OCI-LY7 (cell line): ENCODE results near the gene FBXW8. TPM values are rescaled to one million over a fixed set of nuclear protein-coding genes. Genes with fewer than 3 reads are reported as not detected.

Experiments
- BruUV-seq: library from RNA; stranded (reverse); fragments of 400-500 nt; replicated peaks from 2 replicates; lab custom pipeline; 2021; lab: Mats Ljungman, UMichigan
- CTCF ChIA-PET: fragments of 300-600 bp; sonication (Branson Sonifier 250); formaldehyde crosslinking; loops from one replicate; lab custom pipeline; 2022; ENCODE audit warnings: antibody characterized with exemption; ENCODE audit not compliant: unreplicated experiment; lab: Charles Lee
- POLR2A ChIA-PET: fragments of 300-600 bp; sonication (Branson Sonifier 250); formaldehyde crosslinking; loops from one replicate; lab custom pipeline; 2022; ENCODE audit warnings: antibody characterized with exemption; lab: Charles Lee
- DNase-seq: peaks from one replicate; pipeline ENCODE4 v3.0.0-alpha.2; 2015; ENCODE audit warnings: low spot score
- H2AFZ ChIP-seq: fragments of 200-600 bp; sonication (generic), shearing (Covaris generic); 2 replicates; pipeline ENCODE4 v1.6.1; 2014; ENCODE audit warnings: mild to moderate bottlenecking, antibody characterized with exemption, low read length, moderate library complexity
- H3K27ac ChIP-seq: fragments of 200-600 bp; sonication (generic); 2 replicates; pipeline ENCODE4 v1.5.1; 2014; ENCODE audit warnings: mixed run types, low read depth, mild to moderate bottlenecking, moderate library complexity, low read length, inconsistent platforms; ENCODE audit not compliant: poor library complexity, severe bottlenecking
- H3K36me3 ChIP-seq: fragments of 200-600 bp; sonication (generic); 2 replicates; pipeline ENCODE4 v1.6.1; 2014; ENCODE audit warnings: mild to moderate bottlenecking, antibody characterized with exemption, low read length, moderate library complexity, mixed read lengths; ENCODE audit not compliant: insufficient read depth
- H3K4me1 ChIP-seq: fragments of 200-600 bp; sonication (generic); 2 replicates; pipeline ENCODE4 v1.5.1; 2014; ENCODE audit warnings: mild to moderate bottlenecking, low read length; ENCODE audit not compliant: insufficient read depth, poor library complexity, severe bottlenecking
- H3K4me2 ChIP-seq: fragments of 200-600 bp; sonication (generic); 2 replicates; pipeline ENCODE4 v1.6.1; 2014; ENCODE audit warnings: mild to moderate bottlenecking, low read length
- H3K4me3 ChIP-seq: fragments of 200-600 bp; sonication (generic); 2 replicates; pipeline ENCODE4 v1.5.1; 2014; ENCODE audit warnings: mild to moderate bottlenecking, low read depth, low read length; ENCODE audit not compliant: poor library complexity, severe bottlenecking
- H3K79me2 ChIP-seq: fragments of 200-600 bp; sonication (generic); 2 replicates; pipeline ENCODE4 v1.6.1; 2016; ENCODE audit warnings: low read depth, mild to moderate bottlenecking, low read length, moderate library complexity, mixed read lengths; ENCODE audit not compliant: insufficient read depth
- H3K9me2 ChIP-seq: fragments of 200-600 bp; sonication (generic); 2 replicates; pipeline ENCODE4 v1.6.1; 2016; ENCODE audit warnings: mild to moderate bottlenecking, low read length, mixed read lengths; ENCODE audit not compliant: insufficient read depth
- H3K9me3 ChIP-seq: fragments of 200-600 bp; sonication (generic); 2 replicates; pipeline ENCODE4 v1.6.1; 2014; ENCODE audit warnings: mild to moderate bottlenecking, mixed run types, low read length, mixed read lengths
- H4K20me1 ChIP-seq: fragments of 200-600 bp; sonication (generic); 2 replicates; pipeline ENCODE4 v1.6.1; 2014; ENCODE audit warnings: mild to moderate bottlenecking, antibody characterized with exemption, low read length, moderate library complexity, mixed read lengths; ENCODE audit not compliant: insufficient read depth
- EZH2phosphoT487 ChIP-seq: fragments of 200-600 bp; sonication (generic); IDR thresholded peaks from 2 replicates; pipeline ENCODE4 v1.6.1; 2018; ENCODE audit warnings: low read depth, borderline replicate concordance, mild to moderate bottlenecking, mixed run types, antibody characterized with exemption, low read length, moderate library complexity, mixed read lengths
- intact Hi-C: fragments of 100-400 bp; cut with micrococcal nuclease; formaldehyde crosslinking; loops from one replicate; pipeline ENCODE4 v1.10.0; 2022; ENCODE audit not compliant: unreplicated experiment
- total RNA-seq, 2 experiments: library from RNA; depleted of rRNA in 1 of 2; stranded (reverse); fragments of >200 nt in 1 of 2; shearing (Covaris generic) in 1 of 2; gene quantifications; 2 replicates each; pipeline ENCODE4 v1.2.3, GENCODE V29; 2014 to 2022
- TF ChIP-seq, protein P1 (sequence below): fragments of 200-600 bp; sonication (generic); conservative IDR thresholded peaks from 2 replicates; pipeline ENCODE4 v1.5.1; 2014; ENCODE audit warnings: mild to moderate bottlenecking, antibody characterized with exemption, low read length, moderate library complexity, mixed read lengths

Gene FBXW8
- total RNA-seq, 2 experiments from 2014 or later, result 29.8 to 34.0 TPM

DNA sequence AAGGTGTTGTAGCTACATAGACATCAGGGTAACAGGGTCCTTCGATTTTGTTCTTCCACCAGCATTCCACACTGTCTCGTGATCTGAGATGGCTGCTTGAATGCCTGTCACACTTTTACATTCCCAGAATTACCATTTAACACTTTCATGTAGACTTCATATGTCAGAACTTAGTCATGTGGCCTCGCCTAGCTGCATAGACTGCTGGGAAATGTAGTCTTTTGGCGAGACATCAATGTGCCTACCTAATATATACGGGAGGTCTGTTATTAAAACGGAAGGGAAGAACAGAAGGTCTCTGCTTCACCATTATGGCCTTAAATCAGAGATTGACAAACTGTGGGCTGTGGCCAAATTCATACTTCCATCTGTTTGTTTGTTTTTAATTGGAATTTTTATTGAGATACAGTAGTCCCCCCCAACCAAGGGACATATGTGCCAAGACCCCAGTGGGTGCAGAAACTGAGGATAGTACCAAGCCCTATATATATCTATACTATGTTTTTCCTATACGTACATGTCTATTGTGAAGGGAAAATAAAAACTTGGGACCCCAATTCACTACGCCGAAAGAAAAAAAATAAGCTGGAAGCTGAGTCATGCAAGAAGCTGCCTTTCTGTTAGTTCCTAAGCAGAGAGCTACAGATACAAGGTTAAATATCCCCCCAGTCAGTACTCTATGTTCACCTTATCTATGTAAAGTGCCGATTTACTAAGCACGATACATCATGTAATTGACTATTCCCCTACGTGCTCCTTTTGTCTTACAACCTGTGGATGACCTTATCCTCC, 18.2 kb upstream of the FBXW8 start:
- no peak overlapping the region for H2AFZ ChIP-seq
- ChIA-PET POLR2A (interaction anchor here (1.3 to 1.6 kb wide), 2 partner anchors 10 to 12 kb away, joined by 3 to 4 read pairs; no protein-coding TSS in a partner anchor), CTCF (no interaction called here)
- no peak overlapping the region for H3K4me3 ChIP-seq
- H3K4me2 ChIP-seq, result no peak overlapping the region
- no peaks in the 10 kb centered on the region for H3K9me2 ChIP-seq
- peak; percentile 48 for DNase-seq
- no TSS peak for BruUV-seq
- H3K27ac ChIP-seq, result no peak overlapping the region
- no peaks in the 10 kb centered on the region for H3K36me3 ChIP-seq
- no peaks in the 10 kb centered on the region for H3K79me2 ChIP-seq
- H4K20me1 ChIP-seq, result no peaks in the 10 kb centered on the region
- H3K9me3 ChIP-seq, result no peaks in the 10 kb centered on the region
- no peak for TF ChIP-seq EZH2phosphoT487
- TF ChIP-seq, protein P1, sequence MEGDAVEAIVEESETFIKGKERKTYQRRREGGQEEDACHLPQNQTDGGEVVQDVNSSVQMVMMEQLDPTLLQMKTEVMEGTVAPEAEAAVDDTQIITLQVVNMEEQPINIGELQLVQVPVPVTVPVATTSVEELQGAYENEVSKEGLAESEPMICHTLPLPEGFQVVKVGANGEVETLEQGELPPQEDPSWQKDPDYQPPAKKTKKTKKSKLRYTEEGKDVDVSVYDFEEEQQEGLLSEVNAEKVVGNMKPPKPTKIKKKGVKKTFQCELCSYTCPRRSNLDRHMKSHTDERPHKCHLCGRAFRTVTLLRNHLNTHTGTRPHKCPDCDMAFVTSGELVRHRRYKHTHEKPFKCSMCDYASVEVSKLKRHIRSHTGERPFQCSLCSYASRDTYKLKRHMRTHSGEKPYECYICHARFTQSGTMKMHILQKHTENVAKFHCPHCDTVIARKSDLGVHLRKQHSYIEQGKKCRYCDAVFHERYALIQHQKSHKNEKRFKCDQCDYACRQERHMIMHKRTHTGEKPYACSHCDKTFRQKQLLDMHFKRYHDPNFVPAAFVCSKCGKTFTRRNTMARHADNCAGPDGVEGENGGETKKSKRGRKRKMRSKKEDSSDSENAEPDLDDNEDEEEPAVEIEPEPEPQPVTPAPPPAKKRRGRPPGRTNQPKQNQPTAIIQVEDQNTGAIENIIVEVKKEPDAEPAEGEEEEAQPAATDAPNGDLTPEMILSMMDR, result no peak
- intact Hi-C loops, result no loop called here
- H3K4me1 ChIP-seq, result no peaks in the 10 kb centered on the region

DNA sequence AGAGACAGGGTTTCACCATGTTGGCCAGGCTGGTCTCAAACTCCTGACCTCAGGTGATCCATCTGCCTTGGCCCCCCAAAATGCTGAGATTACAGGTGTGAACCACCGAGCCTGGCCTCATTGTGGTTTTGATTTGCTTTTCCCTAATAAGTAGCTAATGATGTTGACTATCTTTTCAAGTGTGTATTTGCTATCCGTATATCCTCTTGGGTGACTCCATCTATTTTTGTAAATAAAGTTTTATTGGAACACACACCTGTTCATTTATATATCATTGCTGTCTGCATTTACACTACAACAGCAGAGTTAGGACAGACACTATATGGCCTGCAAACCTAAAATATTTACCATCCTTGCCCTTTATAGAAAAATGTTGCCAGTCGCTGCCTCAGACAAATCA, 15.8 kb upstream of the FBXW8 start:
- intact Hi-C loops, result no loop called here
- ChIA-PET CTCF (no interaction called here), POLR2A (interaction anchor here (1.1 kb wide), 1 partner anchor 18 kb away, joined by 5 read pairs; no protein-coding TSS in a partner anchor)
- no peak overlapping the region for H3K4me2 ChIP-seq
- TF ChIP-seq, protein P1, result no peak
- no peak for TF ChIP-seq EZH2phosphoT487
- H3K9me2 ChIP-seq, result no peaks in the 10 kb centered on the region
- H3K4me3 ChIP-seq, result no peak overlapping the region
- no peaks in the 10 kb centered on the region for H4K20me1 ChIP-seq
- no peaks in the 10 kb centered on the region for H3K79me2 ChIP-seq
- no peaks in the 10 kb centered on the region for H3K9me3 ChIP-seq
- no peak overlapping the region for H3K27ac ChIP-seq
- no peak for DNase-seq
- H2AFZ ChIP-seq, result no peak overlapping the region
- no peaks in the 10 kb centered on the region for H3K36me3 ChIP-seq
- H3K4me1 ChIP-seq, result no peaks in the 10 kb centered on the region
- no TSS peak for BruUV-seq

DNA sequence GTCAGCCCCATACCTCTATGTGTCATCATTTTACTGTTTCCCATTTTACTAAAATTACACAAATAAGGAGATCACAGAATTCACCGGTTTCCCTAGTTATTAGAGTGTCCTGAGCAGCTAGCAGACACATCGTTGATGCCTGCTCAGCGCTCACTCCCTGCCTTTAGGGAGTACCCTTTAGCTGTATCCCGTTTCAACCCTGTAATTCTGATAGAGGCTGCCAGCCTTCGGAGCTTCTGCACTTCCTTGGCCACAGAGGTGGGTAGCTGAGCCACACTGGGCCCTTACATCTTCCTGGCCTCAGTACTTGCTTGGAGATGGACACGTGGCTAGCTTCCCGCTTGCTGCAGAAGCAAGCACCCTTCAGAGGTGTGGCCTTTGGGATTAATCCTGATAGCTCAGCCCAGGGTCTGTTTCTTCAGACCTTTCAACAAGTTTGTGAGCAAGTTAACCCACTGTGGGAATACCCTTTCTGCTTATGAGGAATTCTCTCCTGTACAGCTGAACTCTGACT, 14.3 kb upstream of the FBXW8 start:
- CTCF ChIA-PET, result no interaction called here
- intact Hi-C loops, result no loop called here
- TF ChIP-seq, protein P1, result no peak
- TF ChIP-seq EZH2phosphoT487, result no peak
- Histone ChIP-seq H2AFZ (no peak overlapping the region), H3K27ac (no peak overlapping the region), H3K4me2 (no peak overlapping the region), H3K36me3 (no peaks in the 10 kb centered on the region), H3K4me3 (no peak overlapping the region), H4K20me1 (no peaks in the 10 kb centered on the region), H3K9me3 (no peaks in the 10 kb centered on the region), H3K79me2 (no peaks in the 10 kb centered on the region), H3K4me1 (no peaks in the 10 kb centered on the region), H3K9me2 (no peaks in the 10 kb centered on the region)
- no TSS peak for BruUV-seq
- no peak for DNase-seq
- POLR2A ChIA-PET, result interaction anchor here (0.7 to 1.2 kb wide), 2 partner anchors 115 to 252 kb away, joined by 3 to 7 read pairs; no protein-coding TSS in a partner anchor
